NT2/D1 (cell line): Measurements from ENCODE around the gene CIDEB.

Experiments
- DNase-seq: peaks from one replicate; pipeline ENCODE4 v3.0.0-alpha.2; 2011; ENCODE audit warnings: low read depth, low spot score
- H3K27me3 ChIP-seq: 2 replicates; pipeline ENCODE4 v1.6.0; 2011; ENCODE audit warnings: mild to moderate bottlenecking; ENCODE audit not compliant: insufficient read length, insufficient read depth
- H3K36me3 ChIP-seq: 2 replicates; pipeline ENCODE4 v1.6.1; 2011; ENCODE audit warnings: mild to moderate bottlenecking, low read length, mixed read lengths; ENCODE audit not compliant: insufficient read depth, insufficient read length
- H3K4me1 ChIP-seq: 2 replicates; pipeline ENCODE4 v1.5.1; 2011; ENCODE audit not compliant: insufficient read depth, insufficient read length
- H3K4me3 ChIP-seq: 2 replicates; pipeline ENCODE4 v1.5.1; 2011; ENCODE audit warnings: low read depth; ENCODE audit not compliant: insufficient read length
- H3K9ac ChIP-seq: 2 replicates; pipeline ENCODE4 v1.6.0; 2011; ENCODE audit warnings: low read depth; ENCODE audit not compliant: insufficient read length
- H3K9me3 ChIP-seq: 2 replicates; pipeline ENCODE4 v1.5.1; 2011; ENCODE audit warnings: mild to moderate bottlenecking, low read length; ENCODE audit not compliant: insufficient read depth
- SUZ12 ChIP-seq: IDR thresholded peaks from 2 replicates; pipeline ENCODE4 v1.6.1; 2011; ENCODE audit not compliant: insufficient read length, insufficient read depth; ENCODE audit errors: extremely low read depth
- YY1 ChIP-seq: IDR thresholded peaks from 2 replicates; pipeline ENCODE4 v1.6.1; 2011; ENCODE audit not compliant: insufficient read length, insufficient read depth
- ZNF274 ChIP-seq: IDR thresholded peaks from 2 replicates; pipeline ENCODE4 v1.6.1; 2011; ENCODE audit warnings: mild to moderate bottlenecking, low read depth, low read length

Gene CIDEB

DNA sequence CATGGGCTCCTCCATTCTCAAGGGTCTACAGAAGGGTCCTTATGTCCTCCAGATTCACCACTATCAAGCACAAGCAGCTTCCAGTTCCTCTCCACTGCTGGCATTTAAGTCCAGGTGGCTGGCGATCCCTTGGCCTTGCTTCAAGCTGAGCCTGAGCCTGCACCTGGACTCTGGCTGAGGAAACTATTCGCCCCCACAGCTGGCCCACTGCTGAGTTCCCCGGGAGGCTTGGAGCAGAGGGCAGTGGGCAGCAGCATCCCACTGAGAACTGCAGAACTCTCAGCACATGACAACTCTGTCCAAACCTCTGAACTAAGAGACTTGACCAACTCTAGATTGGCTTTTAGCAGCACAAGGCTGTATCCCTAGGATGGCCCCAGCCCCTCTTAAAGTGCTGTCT is 25.0 kb downstream of the CIDEB start:
- no peaks in the 10 kb centered on the region for H3K9me3 ChIP-seq
- H3K27me3 ChIP-seq, result no peaks in the 10 kb centered on the region
- no peak for TF ChIP-seq YY1
- no peak for TF ChIP-seq ZNF274
- TF ChIP-seq SUZ12, result no peak
- no peak for DNase-seq
- H3K4me1 ChIP-seq, result peaks cover 4% of the 10 kb centered on the region
- no peak overlapping the region for H3K9ac ChIP-seq
- H3K4me3 ChIP-seq, result no peak overlapping the region
- H3K36me3 ChIP-seq, result no peaks in the 10 kb centered on the region

- Histone ChIP-seq H3K27me3 (no peaks in the 10 kb centered on the region), H3K9me3 (no peaks in the 10 kb centered on the region), H3K9ac (no peak overlapping the region), H3K4me3 (no peak overlapping the region), H3K36me3 (no peaks in the 10 kb centered on the region), H3K4me1 (peaks cover 4% of the 10 kb centered on the region)
- TF ChIP-seq ZNF274 (no peak), SUZ12 (no peak), YY1 (no peak)
- no peak for DNase-seq
Measured at GRCh38 chr14:24281636-24282035, 26.1 kb downstream of the CIDEB start.

GRCh38 chr14:24280797-24281460 is 26.8 kb downstream of the CIDEB start:
- Histone ChIP-seq H3K36me3 (no peaks in the 10 kb centered on the region), H3K9ac (no peak overlapping the region), H3K27me3 (no peaks in the 10 kb centered on the region), H3K4me1 (peaks cover 4% of the 10 kb centered on the region), H3K9me3 (no peaks in the 10 kb centered on the region), H3K4me3 (no peak overlapping the region)
- DNase-seq, result no peak
- TF ChIP-seq ZNF274 (no peak), YY1 (no peak), SUZ12 (no peak)

- Histone ChIP-seq H3K4me1 (peaks cover 4% of the 10 kb centered on the region), H3K36me3 (no peaks in the 10 kb centered on the region), H3K4me3 (no peak overlapping the region), H3K9ac (no peak overlapping the region), H3K9me3 (no peaks in the 10 kb centered on the region), H3K27me3 (no peaks in the 10 kb centered on the region)
- TF ChIP-seq YY1 (no peak), ZNF274 (no peak)
- no peak for DNase-seq
Measured at GRCh38 chr14:24279301-24280186, 28.2 kb downstream of the CIDEB start.

GRCh38 chr14:24278424-24278823 is 29.4 kb downstream of the CIDEB start:
- H3K4me3 ChIP-seq, result no peak overlapping the region
- H3K9me3 ChIP-seq, result no peaks in the 10 kb centered on the region
- H3K4me1 ChIP-seq, result peaks cover 4% of the 10 kb centered on the region
- H3K27me3 ChIP-seq, result no peaks in the 10 kb centered on the region
- no peak overlapping the region for H3K9ac ChIP-seq
- no peak for TF ChIP-seq ZNF274
- no peak for TF ChIP-seq SUZ12
- TF ChIP-seq YY1, result no peak
- DNase-seq, result no peak
- peaks cover 3% of the 10 kb centered on the region for H3K36me3 ChIP-seq

GRCh38 chr14:24277606-24278321 is 30.0 kb downstream of the CIDEB start:
- Histone ChIP-seq H3K4me1 (peaks cover 4% of the 10 kb centered on the region), H3K9ac (no peak overlapping the region), H3K4me3 (no peak overlapping the region), H3K27me3 (no peaks in the 10 kb centered on the region), H3K36me3 (peaks cover 4% of the 10 kb centered on the region), H3K9me3 (no peaks in the 10 kb centered on the region)
- DNase-seq, result no peak
- TF ChIP-seq YY1 (no peak), SUZ12 (no peak), ZNF274 (no peak)

DNA sequence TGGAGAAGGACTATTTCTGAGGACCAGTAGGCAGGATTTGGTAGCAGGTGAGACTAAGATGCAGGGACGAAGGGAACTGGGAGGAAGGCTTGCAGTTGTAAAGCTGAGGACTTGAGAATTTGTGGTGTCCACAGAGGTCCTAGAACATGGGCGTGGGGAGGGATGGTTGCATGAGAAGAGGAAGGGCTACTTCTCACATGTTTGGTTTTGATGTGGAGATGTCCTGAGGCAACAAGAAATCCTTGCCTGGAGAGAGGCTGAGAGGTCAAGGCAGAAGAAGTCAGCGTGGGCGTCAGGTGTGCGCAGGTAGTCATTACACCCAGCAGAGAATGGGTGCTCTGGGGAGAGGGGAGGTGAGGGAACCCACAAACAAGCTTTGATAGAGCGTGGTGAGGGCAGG is 30.7 kb downstream of the CIDEB start:
- TF ChIP-seq SUZ12, result no peak
- no peak for TF ChIP-seq YY1
- TF ChIP-seq ZNF274, result no peak

More for the DNA sequence above, 30.7 kb downstream of the CIDEB start:
- Histone ChIP-seq H3K9me3 (no peaks in the 10 kb centered on the region), H3K27me3 (no peaks in the 10 kb centered on the region), H3K4me3 (no peak overlapping the region), H3K36me3 (peaks cover 4% of the 10 kb centered on the region), H3K9ac (no peak overlapping the region), H3K4me1 (peaks cover 4% of the 10 kb centered on the region)
- no peak for DNase-seq
